ENCODE data around the gene TGFB2. TPM values are rescaled to one million over a fixed set of nuclear protein-coding genes. Genes with fewer than 3 reads are reported as not detected.

The TGFB2 gene
- total and polyA plus RNA-seq, 2 donors (not counting 1 experiment from before 2014, with no cell fraction given) = 0.55 to 0.76 TPM

DNA sequence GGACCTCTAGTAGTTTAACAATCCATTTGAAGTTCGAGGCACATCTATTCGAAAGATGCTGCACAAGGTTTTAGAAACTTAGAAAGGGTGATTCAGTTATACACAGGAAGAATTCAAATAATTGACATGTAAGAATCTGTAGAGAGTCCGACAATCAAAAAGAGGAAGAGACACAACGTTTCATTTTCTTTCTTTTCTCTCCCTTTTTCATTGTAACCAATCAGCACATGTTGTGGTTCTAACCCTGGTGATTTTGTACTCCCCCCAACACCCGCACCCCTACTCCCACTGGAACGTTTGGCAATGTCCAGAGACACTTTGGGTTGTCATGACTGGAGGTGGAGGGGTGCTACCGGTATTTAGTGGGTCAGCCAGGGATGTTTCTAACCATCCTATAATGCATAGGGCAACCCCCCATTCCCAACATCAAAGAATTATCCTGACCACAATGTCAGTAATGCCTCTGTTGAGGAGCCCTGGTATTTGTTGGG is 4.9 kb downstream of the TGFB2 start:
- no peaks in the 10 kb centered on the region for H3K79me2 ChIP-seq (ENCODE audit: control insufficient read depth, insufficient read depth, low read length)
- H3K4me1 Mint-ChIP-seq = peaks cover 51% of the 10 kb centered on the region
- no peaks in the 10 kb centered on the region for H3K9me3 Mint-ChIP-seq (ENCODE audit: insufficient read depth)
- no peak overlapping the region for H3K9ac ChIP-seq (ENCODE audit: low read length)
- peak overlapping the region; percentile 11 to 75 for H3K27ac ChIP-seq (ENCODE audit: low read length in 2 of 2)
- peak; percentile 42 for DNase-seq
- H3K27me3 Mint-ChIP-seq = no peaks in the 10 kb centered on the region
- H3K4me3 Mint-ChIP-seq = peak overlapping the region; percentile 59
- intact Hi-C loops (cut with micrococcal nuclease) = loop anchor here (2.0 kb wide), 1 partner anchor 19 kb away; no protein-coding TSS in a partner anchor
- peak overlapping the region; percentile 52 for H2AFZ ChIP-seq (ENCODE audit: insufficient read depth, low read depth, low read length, poor library complexity, severe bottlenecking)
- no peaks in the 10 kb centered on the region for H3K36me3 ChIP-seq (replicated peaks in 1 of 2; ENCODE audit: control extremely low read depth in 1 of 2, control insufficient read depth in 1 of 2, extremely low read depth in 1 of 2, insufficient read depth in 2 of 2, low read length in 1 of 2)
- peak overlapping the region; percentile 72 for H3K4me2 ChIP-seq (replicated peaks; ENCODE audit: low read depth, low read length, poor library complexity, severe bottlenecking)
- peak overlapping the region in 2 of 5 experiments; percentile 0 to 18 for H3K4me3 ChIP-seq (ENCODE audit: control extremely low read depth in 1 of 5, extremely low read depth in 1 of 5, insufficient read depth in 1 of 5, low read depth in 2 of 5, low read length in 4 of 5)
- H3K4me1 ChIP-seq (ENCODE audit: control insufficient read depth in 2 of 2, insufficient read depth in 2 of 2, low read length in 2 of 2) = peaks cover 34 to 40% of the 10 kb centered on the region in 2 donors
- ChIA-PET POLR2A (no interaction called here), CTCF (interaction anchor here (0.8 to 2.0 kb wide), 3 partner anchors 14 to 20 kb away, joined by 3 to 7 read pairs (median 4); no protein-coding TSS in a partner anchor)
- TF ChIP-seq CTCF (IDR thresholded peaks at IDR 0.05) = no peak
- TF ChIP-seq EZH2 (IDR thresholded peaks at IDR 0.05; ENCODE audit: borderline replicate concordance, insufficient read depth, low read depth, low read length, poor library complexity, severe bottlenecking) = no peak
- peak overlapping the region; percentile 70 for H3K27ac Mint-ChIP-seq
- no peaks in the 10 kb centered on the region for H3K9me3 ChIP-seq (ENCODE audit: control extremely low read depth in 1 of 3, control insufficient read depth in 2 of 3, insufficient read depth in 1 of 3, low read length in 2 of 3)
- ATAC-seq (ENCODE audit: low read depth) = no peak
- no peaks in the 10 kb centered on the region for H3K27me3 ChIP-seq (replicated peaks in 1 of 4; ENCODE audit: control extremely low read depth in 1 of 4, control insufficient read depth in 3 of 4, insufficient read depth in 4 of 4, low read length in 3 of 4)
- WGBS (ENCODE audit: insufficient coverage) = 100% methylated on average over 1 of the region's 7 CpGs
- no peaks in the 10 kb centered on the region for H4K20me1 ChIP-seq (ENCODE audit: control insufficient read depth, insufficient read depth, low read length, poor library complexity, severe bottlenecking)

- DNase-seq = no peak
- WGBS (ENCODE audit: insufficient coverage) = no CpG with 5 or more reads among the region's 2 CpGs
- H4K20me1 ChIP-seq (ENCODE audit: control insufficient read depth, insufficient read depth, low read length, poor library complexity, severe bottlenecking) = no peaks in the 10 kb centered on the region
- ChIA-PET POLR2A (no interaction called here), CTCF (interaction anchor here (0.8 to 1.1 kb wide), 2 partner anchors 13 to 16 kb away, joined by 3 to 4 read pairs; no protein-coding TSS in a partner anchor)
- peak overlapping the region; percentile 59 for H3K9ac ChIP-seq (ENCODE audit: low read length)
- H3K4me2 ChIP-seq (replicated peaks; ENCODE audit: low read depth, low read length, poor library complexity, severe bottlenecking) = peak overlapping the region; percentile 72
- Mint-ChIP-seq H3K4me3 (peak overlapping the region; percentile 75), H3K27me3 (no peaks in the 10 kb centered on the region), H3K27ac (peak overlapping the region; percentile 70), H3K9me3 (ENCODE audit: insufficient read depth) (no peaks in the 10 kb centered on the region), H3K4me1 (peaks cover 51% of the 10 kb centered on the region)
- no peaks in the 10 kb centered on the region for H3K9me3 ChIP-seq (ENCODE audit: control extremely low read depth in 1 of 3, control insufficient read depth in 2 of 3, insufficient read depth in 1 of 3, low read length in 2 of 3)
- H3K4me1 ChIP-seq (ENCODE audit: control insufficient read depth in 2 of 2, insufficient read depth in 2 of 2, low read length in 2 of 2) = peaks cover 33 to 34% of the 10 kb centered on the region in 2 donors
- no peak for TF ChIP-seq EZH2 (IDR thresholded peaks at IDR 0.05; ENCODE audit: borderline replicate concordance, insufficient read depth, low read depth, low read length, poor library complexity, severe bottlenecking)
- no peak for TF ChIP-seq CTCF (IDR thresholded peaks at IDR 0.05)
- intact Hi-C loops (cut with micrococcal nuclease) = loop anchor here (1.0 to 2.0 kb wide), 2 partner anchors 12 to 20 kb away; no protein-coding TSS in a partner anchor
- H2AFZ ChIP-seq (ENCODE audit: insufficient read depth, low read depth, low read length, poor library complexity, severe bottlenecking) = peak overlapping the region; percentile 16
- no peaks in the 10 kb centered on the region for H3K79me2 ChIP-seq (ENCODE audit: control insufficient read depth, insufficient read depth, low read length)
- H3K27me3 ChIP-seq (replicated peaks in 1 of 4; ENCODE audit: control extremely low read depth in 1 of 4, control insufficient read depth in 3 of 4, insufficient read depth in 4 of 4, low read length in 3 of 4) = no peaks in the 10 kb centered on the region
- H3K4me3 ChIP-seq (ENCODE audit: control extremely low read depth in 1 of 5, extremely low read depth in 1 of 5, insufficient read depth in 1 of 5, low read depth in 2 of 5, low read length in 4 of 5) = peak overlapping the region; percentile 30 to 65 (median 48)
- peak overlapping the region; percentile 62 to 75 for H3K27ac ChIP-seq (ENCODE audit: low read length in 2 of 2)
- H3K36me3 ChIP-seq (replicated peaks in 1 of 2; ENCODE audit: control extremely low read depth in 1 of 2, control insufficient read depth in 1 of 2, extremely low read depth in 1 of 2, insufficient read depth in 2 of 2, low read length in 1 of 2) = no peaks in the 10 kb centered on the region
- no peak for ATAC-seq (ENCODE audit: low read depth)
Observed at GRCh38 chr1:218350801-218351266, 5.7 kb downstream of the TGFB2 start.
